ENCODE data around the gene SUGCT.

DNA sequence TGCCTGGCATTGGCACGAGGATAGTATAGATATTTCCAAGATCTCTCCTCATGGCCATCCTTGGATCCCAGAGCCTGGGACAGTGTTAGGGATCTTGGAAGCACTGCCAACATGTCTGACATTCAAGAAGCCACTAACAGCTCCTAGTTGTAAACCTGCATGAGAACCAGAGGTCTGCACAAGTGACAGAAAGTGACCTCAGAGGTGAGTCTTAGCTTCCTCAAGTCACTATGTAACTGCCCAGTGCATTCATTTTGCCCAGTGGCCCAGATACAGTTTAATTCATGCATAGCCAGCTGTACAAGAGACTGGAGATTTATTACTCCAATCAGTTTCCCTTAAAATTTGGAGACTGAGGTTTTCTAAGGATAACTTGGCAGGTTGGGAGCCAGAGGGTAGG, 16.7 kb downstream of the SUGCT start:
- TF ChIP-seq, protein P1, sequence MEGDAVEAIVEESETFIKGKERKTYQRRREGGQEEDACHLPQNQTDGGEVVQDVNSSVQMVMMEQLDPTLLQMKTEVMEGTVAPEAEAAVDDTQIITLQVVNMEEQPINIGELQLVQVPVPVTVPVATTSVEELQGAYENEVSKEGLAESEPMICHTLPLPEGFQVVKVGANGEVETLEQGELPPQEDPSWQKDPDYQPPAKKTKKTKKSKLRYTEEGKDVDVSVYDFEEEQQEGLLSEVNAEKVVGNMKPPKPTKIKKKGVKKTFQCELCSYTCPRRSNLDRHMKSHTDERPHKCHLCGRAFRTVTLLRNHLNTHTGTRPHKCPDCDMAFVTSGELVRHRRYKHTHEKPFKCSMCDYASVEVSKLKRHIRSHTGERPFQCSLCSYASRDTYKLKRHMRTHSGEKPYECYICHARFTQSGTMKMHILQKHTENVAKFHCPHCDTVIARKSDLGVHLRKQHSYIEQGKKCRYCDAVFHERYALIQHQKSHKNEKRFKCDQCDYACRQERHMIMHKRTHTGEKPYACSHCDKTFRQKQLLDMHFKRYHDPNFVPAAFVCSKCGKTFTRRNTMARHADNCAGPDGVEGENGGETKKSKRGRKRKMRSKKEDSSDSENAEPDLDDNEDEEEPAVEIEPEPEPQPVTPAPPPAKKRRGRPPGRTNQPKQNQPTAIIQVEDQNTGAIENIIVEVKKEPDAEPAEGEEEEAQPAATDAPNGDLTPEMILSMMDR (IDR thresholded peaks at IDR 0.05), result no peak
- TF ChIP-seq POLR2A (IDR thresholded peaks at IDR 0.05), result no peak
